NCI-H2171 treated with DMSO at 0.1 percent for 48 hours (cell line): ENCODE measurements around the gene ST6GAL1.

ENCODE experiments used
- DNase-seq: peaks from one replicate; lab custom pipeline; 2025; lab: John Stamatoyannopoulos, UW

ST6GAL1 gene

DNA sequence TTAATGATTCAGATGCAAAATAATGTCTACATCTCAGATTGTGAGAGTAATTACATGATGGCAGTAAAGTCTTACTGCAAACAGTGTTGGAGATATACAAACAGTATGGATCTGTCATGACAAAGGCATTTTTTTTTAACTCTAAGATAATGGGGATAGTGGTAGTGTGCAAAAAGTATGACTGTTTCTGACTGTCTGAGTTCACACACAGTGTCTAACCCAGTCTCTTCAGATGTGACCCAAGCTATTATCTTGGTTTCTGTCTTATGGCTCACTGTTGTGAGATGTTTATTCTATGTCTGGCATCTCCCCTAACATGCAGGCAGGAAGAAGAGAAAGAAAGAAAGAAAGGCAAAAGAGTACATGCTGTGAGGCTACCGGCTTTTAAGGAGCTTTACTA lies 191.9 kb downstream of the ST6GAL1 start:
- DNase-seq = no peak

DNA sequence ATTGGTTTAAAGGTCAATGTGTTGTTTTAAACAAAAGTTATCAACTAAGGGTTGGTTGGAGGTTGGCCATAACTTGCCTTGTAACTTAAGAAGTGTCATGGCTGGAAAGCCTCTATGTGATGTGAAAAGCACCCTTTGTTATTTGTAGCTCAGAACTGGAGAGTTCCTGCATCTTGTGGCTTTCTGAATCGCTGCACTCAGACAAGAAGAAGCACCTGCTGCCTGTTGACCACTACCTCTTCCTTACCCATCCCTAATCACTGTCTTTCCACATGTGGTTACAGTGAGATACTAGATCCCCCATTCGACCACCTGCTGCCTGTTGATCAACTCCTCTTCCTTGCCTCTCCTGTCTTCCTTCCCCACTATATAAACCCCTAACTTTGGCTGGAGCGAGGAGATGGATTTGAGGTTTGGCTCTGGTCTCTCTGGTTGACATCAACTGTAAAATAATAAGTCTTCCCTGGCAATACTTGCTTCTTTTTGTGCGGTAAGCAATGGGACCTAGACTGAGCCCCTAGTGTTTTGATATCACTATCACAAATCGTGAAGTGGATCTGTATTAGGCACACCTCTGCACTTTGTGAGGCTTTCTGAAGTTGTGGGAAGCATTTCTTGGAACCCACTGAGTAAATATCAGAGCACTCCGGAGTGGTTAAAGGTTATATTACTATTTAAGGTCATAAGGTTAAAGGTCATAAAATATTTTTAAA lies 195.1 kb downstream of the ST6GAL1 start:
- no peak for DNase-seq
